Loucy (cell line): ENCODE measurements around the gene FUT4.

Experiments
- H2AFZ ChIP-seq: fragments of 200-600 bp; sonication (generic); 2 replicates; pipeline ENCODE4 v1.6.0; 2016; ENCODE audit warnings: antibody characterized with exemption, mild to moderate bottlenecking, low read length, moderate library complexity
- H3F3A ChIP-seq: fragments of 200-600 bp; 2 replicates; pipeline ENCODE4 v1.6.0; 2016; ENCODE audit warnings: antibody characterized with exemption, low read depth, mild to moderate bottlenecking
- H3K27me3 ChIP-seq: fragments of 200-600 bp; sonication (generic); 2 replicates; pipeline ENCODE4 v1.6.1; 2014; ENCODE audit warnings: low read length, mild to moderate bottlenecking; ENCODE audit not compliant: insufficient read depth, poor library complexity, severe bottlenecking
- H3K36me3 ChIP-seq: fragments of 200-600 bp; sonication (generic); 2 replicates; pipeline ENCODE4 v1.6.1; 2016; ENCODE audit warnings: low read length; ENCODE audit not compliant: insufficient read depth
- H3K4me1 ChIP-seq: fragments of 200-600 bp; sonication (generic); 2 replicates; pipeline ENCODE4 v1.5.1; 2014; ENCODE audit warnings: low read length, mild to moderate bottlenecking; ENCODE audit not compliant: insufficient read depth, poor library complexity, severe bottlenecking
- H3K4me2 ChIP-seq: fragments of 200-600 bp; sonication (generic); 2 replicates; pipeline ENCODE4 v1.6.0; 2014; ENCODE audit warnings: antibody characterized with exemption, low read length, low read depth, mild to moderate bottlenecking; ENCODE audit not compliant: poor library complexity, severe bottlenecking
- H3K4me3 ChIP-seq: fragments of 200-600 bp; sonication (generic); 2 replicates; pipeline ENCODE4 v1.5.1; 2014; ENCODE audit warnings: low read length, mild to moderate bottlenecking, mixed read lengths; ENCODE audit not compliant: poor library complexity, severe bottlenecking
- H3K79me2 ChIP-seq: fragments of 200-600 bp; sonication (generic); 2 replicates; pipeline ENCODE4 v1.6.1; 2014; ENCODE audit warnings: low read length; ENCODE audit not compliant: insufficient read depth
- H3K9ac ChIP-seq: fragments of 200-600 bp; sonication (generic); 2 replicates; pipeline ENCODE4 v1.6.0; 2014; ENCODE audit warnings: mild to moderate bottlenecking, low read depth, low read length, moderate library complexity; ENCODE audit not compliant: poor library complexity, severe bottlenecking
- H3K9me2 ChIP-seq: fragments of 200-600 bp; sonication (generic); replicated peaks from 2 replicates; pipeline ENCODE4 v1.6.1; 2016; ENCODE audit warnings: low read depth, low read length, mixed read lengths
- H3K9me3 ChIP-seq: fragments of 200-600 bp; sonication (generic); 2 replicates; pipeline ENCODE4 v1.6.1; 2014; ENCODE audit warnings: mild to moderate bottlenecking, antibody characterized with exemption, low read length, low read depth; ENCODE audit not compliant: insufficient read depth
- H4K20me1 ChIP-seq: fragments of 200-600 bp; sonication (generic); 2 replicates; pipeline ENCODE4 v1.6.0; 2014; ENCODE audit warnings: antibody characterized with exemption, low read length, mild to moderate bottlenecking; ENCODE audit not compliant: insufficient read depth, poor library complexity, severe bottlenecking
- CTCF ChIP-seq: fragments of 200-600 bp; sonication (generic); conservative IDR thresholded peaks from 2 replicates; pipeline ENCODE4 v1.5.1; 2014; ENCODE audit warnings: mild to moderate bottlenecking, antibody characterized with exemption, low read length
- EZH2phosphoT487 ChIP-seq: fragments of 200-600 bp; IDR thresholded peaks from 2 replicates; pipeline ENCODE4 v1.6.1; 2018; ENCODE audit warnings: antibody characterized with exemption, mild to moderate bottlenecking, moderate library complexity, borderline replicate concordance

FUT4 gene

GRCh38 chr11:94585399-94585798 is 41.7 kb downstream of the FUT4 start:
- H3K9me2 ChIP-seq = no peaks in the 10 kb centered on the region
- no peak overlapping the region for H3K4me3 ChIP-seq
- H3K36me3 ChIP-seq = no peaks in the 10 kb centered on the region
- H3K4me2 ChIP-seq = no peak overlapping the region
- H3K4me1 ChIP-seq = no peaks in the 10 kb centered on the region
- H3K79me2 ChIP-seq = no peaks in the 10 kb centered on the region
- TF ChIP-seq CTCF (no peak), EZH2phosphoT487 (no peak)
- no peaks in the 10 kb centered on the region for H4K20me1 ChIP-seq
- no peaks in the 10 kb centered on the region for H3K9me3 ChIP-seq
- no peak overlapping the region for H3K9ac ChIP-seq
- H2AFZ ChIP-seq = no peak overlapping the region
- no peaks in the 10 kb centered on the region for H3F3A ChIP-seq
- H3K27me3 ChIP-seq = no peaks in the 10 kb centered on the region

GRCh38 chr11:94586546-94586945 is 42.8 kb downstream of the FUT4 start:
- Histone ChIP-seq H3K9ac (no peak overlapping the region), H3F3A (no peaks in the 10 kb centered on the region), H3K4me1 (no peaks in the 10 kb centered on the region), H3K79me2 (no peaks in the 10 kb centered on the region), H3K27me3 (no peaks in the 10 kb centered on the region), H3K36me3 (no peaks in the 10 kb centered on the region), H4K20me1 (no peaks in the 10 kb centered on the region), H3K4me3 (no peak overlapping the region), H3K9me3 (no peaks in the 10 kb centered on the region), H2AFZ (no peak overlapping the region), H3K9me2 (no peaks in the 10 kb centered on the region), H3K4me2 (no peak overlapping the region)
- TF ChIP-seq CTCF = no peak
- no peak for TF ChIP-seq EZH2phosphoT487

- H3K27me3 ChIP-seq = no peaks in the 10 kb centered on the region
- H3K79me2 ChIP-seq = no peaks in the 10 kb centered on the region
- TF ChIP-seq CTCF (no peak), EZH2phosphoT487 (no peak)
- no peak overlapping the region for H2AFZ ChIP-seq
- H4K20me1 ChIP-seq = no peaks in the 10 kb centered on the region
- no peaks in the 10 kb centered on the region for H3F3A ChIP-seq
- H3K4me1 ChIP-seq = no peaks in the 10 kb centered on the region
- no peaks in the 10 kb centered on the region for H3K36me3 ChIP-seq
- H3K9me2 ChIP-seq = no peaks in the 10 kb centered on the region
- H3K9ac ChIP-seq = no peak overlapping the region
- no peaks in the 10 kb centered on the region for H3K9me3 ChIP-seq
- no peak overlapping the region for H3K4me3 ChIP-seq
- H3K4me2 ChIP-seq = no peak overlapping the region
Observed at GRCh38 chr11:94586978-94587377, 43.3 kb downstream of the FUT4 start.
